K562 (cell line): Measurements from ENCODE around the gene PRTN3. TPM values are rescaled to one million over a fixed set of nuclear protein-coding genes. Genes with fewer than 3 reads are reported as not detected.

Experiments used
- ATAC-seq: fragments of 200-7000 bp; cut with Tn5 transposase; 3 replicates; pipeline ENCODE4 v1.9.1; 2020; ENCODE audit warnings: moderate library complexity
- BruUV-seq: library from RNA; stranded (reverse); fragments of 400-500 nt; replicated peaks from 2 replicates; lab custom pipeline; 2021; lab: Mats Ljungman, UMichigan
- CTCF ChIA-PET: fragments of 300-600 bp; formaldehyde crosslinking; extraction: SDS; loops from one replicate; lab custom pipeline; 2021; ENCODE audit warnings: low intra/inter-chr PET ratio; lab: Yijun Ruan, JAX
- POLR2A ChIA-PET: fragments of 300-600, 350-650 bp; sonication (Branson Sonifier 250); formaldehyde crosslinking; extraction: SDS; loops from one replicate; lab custom pipeline; 2021; ENCODE audit warnings: antibody characterized with exemption, inconsistent platforms; lab: Yijun Ruan, JAX
- DNase-seq, 4 experiments: peaks; one replicate each; pipeline versions ENCODE4 v3.0.0 to v3.0.0-alpha.2; 2011 to 2018; ENCODE audit warnings: low spot score in 3 of 4, mixed read lengths in 3 of 4; ENCODE audit errors: extremely low read depth in 1 of 4
- FAIRE-seq: peaks from 2 replicates; lab custom pipeline; 2011; peaks lifted over from hg19 to GRCh38; lab: Jason Lieb, UNC
- H2AFZ ChIP-seq: 2 replicates; pipeline ENCODE4 v1.6.0; 2011; ENCODE audit warnings: low read depth, low read length, control low read depth, inconsistent platforms
- H3K27ac ChIP-seq: fragments of 200-600 bp; 3 replicates; pipeline ENCODE4 v1.8.0; 2011; ENCODE audit warnings: low read depth, mild to moderate bottlenecking, control low read depth, inconsistent platforms, low read length, moderate library complexity, mixed read lengths; ENCODE audit errors: extremely low read depth
- H3K27me3 ChIP-seq, 2 experiments: fragments of 300-600 bp in 1 of 2; 2 replicates in 1 of 2; 3 replicates in 1 of 2; pipeline versions ENCODE4 v1.6.0 to v1.8.0; 2011; ENCODE audit warnings: inconsistent platforms in 2 of 2, low read length in 2 of 2, mild to moderate bottlenecking in 1 of 2, mixed read lengths in 1 of 2, moderate library complexity in 1 of 2; ENCODE audit not compliant: control insufficient read depth in 2 of 2, insufficient read depth in 2 of 2
- H3K36me3 ChIP-seq: fragments of 300-600 bp; 3 replicates; pipeline ENCODE4 v1.8.0; 2011; ENCODE audit warnings: mild to moderate bottlenecking, low read length, inconsistent platforms; ENCODE audit not compliant: control insufficient read depth, insufficient read depth
- H3K4me1 ChIP-seq, 2 experiments: fragments of 200-600 bp in 1 of 2; replicated peaks in 1 of 2; 2 replicates in 1 of 2; 3 replicates in 1 of 2; pipeline versions ENCODE4 v1.5.1 to v1.8.0; 2011; ENCODE audit warnings: inconsistent platforms in 2 of 2, low read length in 2 of 2, mild to moderate bottlenecking in 1 of 2, mixed read lengths in 1 of 2, moderate library complexity in 1 of 2; ENCODE audit not compliant: control insufficient read depth in 2 of 2, insufficient read depth in 2 of 2
- H3K4me2 ChIP-seq: 2 replicates; pipeline ENCODE4 v1.6.1; 2011; ENCODE audit warnings: low read length, control low read depth, inconsistent platforms, mixed read lengths; ENCODE audit not compliant: insufficient read depth
- H3K4me3 ChIP-seq: fragments of 200-600 bp; sonication (generic), shearing (Covaris generic); 2 replicates; pipeline ENCODE4 v1.5.1; 2016; ENCODE audit warnings: control low read depth, inconsistent platforms
- H3K79me2 ChIP-seq: fragments of 200-600 bp; 3 replicates; pipeline ENCODE4 v1.8.0; 2011; ENCODE audit warnings: low read length, inconsistent platforms; ENCODE audit not compliant: control insufficient read depth, insufficient read depth
- H3K9ac ChIP-seq, 2 experiments: 2 replicates each; pipeline versions ENCODE4 v1.6.0 to v1.6.1; 2011; ENCODE audit warnings: low read depth in 2 of 2, low read length in 2 of 2, control low read depth in 1 of 2, inconsistent platforms in 1 of 2, mild to moderate bottlenecking in 1 of 2, mixed read lengths in 1 of 2; ENCODE audit not compliant: insufficient read depth in 1 of 2
- H3K9me1 ChIP-seq: one replicate; pipeline ENCODE4 v1.6.0; 2011; ENCODE audit warnings: inconsistent platforms, mild to moderate bottlenecking, low read length, moderate library complexity; ENCODE audit not compliant: control insufficient read depth, insufficient read depth
- H3K9me3 ChIP-seq: replicated peaks from 2 replicates; pipeline ENCODE4 v1.5.1; 2011; ENCODE audit warnings: low read depth, low read length, inconsistent platforms; ENCODE audit not compliant: control insufficient read depth, insufficient read depth
- H4K20me1 ChIP-seq: replicated peaks from 2 replicates; pipeline ENCODE4 v1.6.1; 2011; ENCODE audit warnings: low read length, inconsistent platforms, mixed read lengths; ENCODE audit not compliant: control insufficient read depth, insufficient read depth
- DACH1 ChIP-seq: fragments of 450-650 bp; IDR thresholded peaks from 2 replicates; pipeline ENCODE4 v1.6.1; 2018; ENCODE audit not compliant: partially characterized antibody
- HNRNPL ChIP-seq: fragments of 200-400 bp; formaldehyde crosslinking; IDR thresholded peaks from 2 replicates; pipeline ENCODE4 v1.6.1; 2017; ENCODE audit warnings: low read depth, mild to moderate bottlenecking, low read length
- NCOR1 ChIP-seq: fragments of 450-650 bp; IDR thresholded peaks from 2 replicates; pipeline ENCODE4 v1.6.1; 2016; ENCODE audit warnings: mild to moderate bottlenecking, moderate library complexity
- PCBP1 ChIP-seq: fragments of 200-400 bp; formaldehyde crosslinking; IDR thresholded peaks from 2 replicates; pipeline ENCODE4 v1.6.1; 2018; ENCODE audit warnings: mild to moderate bottlenecking, low read depth, low read length; ENCODE audit not compliant: poor library complexity, severe bottlenecking
- POLR2A ChIP-seq: fragments of 450-650 bp; conservative IDR thresholded peaks from 2 replicates; pipeline ENCODE4 v1.6.1; 2016
- POLR2AphosphoS2 ChIP-seq: IDR thresholded peaks from 2 replicates; pipeline ENCODE4 v1.6.1; 2012; ENCODE audit warnings: low read length, improper control_type of control experiment
- POLR2B ChIP-seq: fragments of 450-650 bp; IDR thresholded peaks from 2 replicates; pipeline ENCODE4 v1.6.1; 2018; ENCODE audit warnings: low read depth; ENCODE audit not compliant: partially characterized antibody
- POLR2G ChIP-seq: fragments of 200-400 bp; formaldehyde crosslinking; IDR thresholded peaks from 2 replicates; pipeline ENCODE4 v1.6.1; 2017; ENCODE audit warnings: low read depth, mild to moderate bottlenecking, antibody characterized with exemption, low read length, moderate library complexity
- PPARD ChIP-seq: fragments of 250-450 bp; sonication (Bioruptor Pico); IDR thresholded peaks from 2 replicates; pipeline ENCODE4 v1.8.0; 2022; ENCODE audit warnings: inconsistent platforms, mild to moderate bottlenecking, moderate library complexity
- PRPF4 ChIP-seq: fragments of 200-400 bp; formaldehyde crosslinking; IDR thresholded peaks from one replicate; pipeline ENCODE4 v1.6.1; 2017; ENCODE audit warnings: low read length, low read depth, mild to moderate bottlenecking; ENCODE audit not compliant: insufficient read depth, poor library complexity, severe bottlenecking
- RBFOX2 ChIP-seq: fragments of 200-400 bp; formaldehyde crosslinking; IDR thresholded peaks from 2 replicates; pipeline ENCODE4 v1.6.1; 2017; ENCODE audit warnings: low read depth, mild to moderate bottlenecking, low read length, moderate library complexity
- RBM22 ChIP-seq: fragments of 200-400 bp; formaldehyde crosslinking; IDR thresholded peaks from 2 replicates; pipeline ENCODE4 v1.6.1; 2018; ENCODE audit warnings: low read length, low read depth; ENCODE audit not compliant: poor library complexity, severe bottlenecking
- SRSF7 ChIP-seq: fragments of 200-400 bp; formaldehyde crosslinking; optimal IDR thresholded peaks from 2 replicates; pipeline ENCODE3; 2017; ENCODE audit warnings: mild to moderate bottlenecking, low read depth, low read length
- SUPT5H ChIP-seq: fragments of 450-650 bp; IDR thresholded peaks from 2 replicates; pipeline ENCODE4 v1.6.1; 2016
- ZNF507 ChIP-seq: conservative IDR thresholded peaks from 2 replicates; pipeline ENCODE4 v1.6.1; 2017; ENCODE audit warnings: missing genetic modification characterization, missing compliant biosample characterization
- WGBS: fragments of 100-300 bp; shearing (Covaris generic); methylation state at CpG from one replicate; pipeline ENCODE4 v1.1.6; 2016; ENCODE audit warnings: low coverage, mixed read lengths; ENCODE audit not compliant: insufficient coverage; ENCODE audit errors: missing lambda C conversion rate; 5-methylcytosine and 5-hydroxymethylcytosine counted together
- in situ Hi-C: fragments of 300-500 bp; cut with MboI; formaldehyde crosslinking; loops from 4 replicates; pipeline ENCODE4 v1.15.0; 2018; ENCODE audit warnings: inconsistent platforms, mixed read lengths
- intact Hi-C: fragments of 100-400 bp; cut with micrococcal nuclease; formaldehyde crosslinking; loops from 2 replicates; pipeline ENCODE4 v1.14.2; 2022
- polyA plus RNA-seq, 8 experiments: library from polyadenylated mRNA; depleted of rRNA in 4 of 8; stranded (reverse) in 5 of 8; unstranded in 3 of 8; fragments of >200 nt; fragmentation: Nextera tagmentation in 2 of 8; fragmentation: Illumina TruSeq in 1 of 8; extraction: Ambion mirVana in 2 of 8; extraction: Trizol in 1 of 8; gene quantifications; 2 replicates each; pipeline versions ENCODE4 v1.2.1 to v1.2.3, GENCODE V29; 2011 to 2014; ENCODE audit warnings: inconsistent platforms in 1 of 8, missing spikeins in 1 of 8
- total RNA-seq, 7 experiments: library from RNA; depleted of rRNA in 6 of 7; stranded (reverse); fragments of >200 nt in 6 of 7; fragmentation: Illumina TruSeq in 2 of 7; extraction: Trizol in 2 of 7; gene quantifications; 2 replicates each; pipeline versions ENCODE4 v1.2.1 to v1.2.3, GENCODE V29; 2011 to 2021; ENCODE audit warnings: low replicate concordance in 1 of 7
- TF ChIP-seq, protein P1 (sequence below): sonication (generic); formaldehyde crosslinking; IDR thresholded peaks from 2 replicates; pipeline ENCODE4 v1.8.1; 2023; ENCODE audit warnings: mild to moderate bottlenecking, missing genetic modification reagents
- TF ChIP-seq, protein P2 (sequence below): sonication (generic); IDR thresholded peaks from 2 replicates; pipeline ENCODE4 v1.6.1; 2016

Gene PRTN3
- total and polyA plus RNA-seq, 9 of the 15 experiments (the other 6 are each of a cell fraction or from before 2014, with no cell fraction given): 0.14 to 0.86 (median 0.43) TPM; not detected in 3

DNA sequence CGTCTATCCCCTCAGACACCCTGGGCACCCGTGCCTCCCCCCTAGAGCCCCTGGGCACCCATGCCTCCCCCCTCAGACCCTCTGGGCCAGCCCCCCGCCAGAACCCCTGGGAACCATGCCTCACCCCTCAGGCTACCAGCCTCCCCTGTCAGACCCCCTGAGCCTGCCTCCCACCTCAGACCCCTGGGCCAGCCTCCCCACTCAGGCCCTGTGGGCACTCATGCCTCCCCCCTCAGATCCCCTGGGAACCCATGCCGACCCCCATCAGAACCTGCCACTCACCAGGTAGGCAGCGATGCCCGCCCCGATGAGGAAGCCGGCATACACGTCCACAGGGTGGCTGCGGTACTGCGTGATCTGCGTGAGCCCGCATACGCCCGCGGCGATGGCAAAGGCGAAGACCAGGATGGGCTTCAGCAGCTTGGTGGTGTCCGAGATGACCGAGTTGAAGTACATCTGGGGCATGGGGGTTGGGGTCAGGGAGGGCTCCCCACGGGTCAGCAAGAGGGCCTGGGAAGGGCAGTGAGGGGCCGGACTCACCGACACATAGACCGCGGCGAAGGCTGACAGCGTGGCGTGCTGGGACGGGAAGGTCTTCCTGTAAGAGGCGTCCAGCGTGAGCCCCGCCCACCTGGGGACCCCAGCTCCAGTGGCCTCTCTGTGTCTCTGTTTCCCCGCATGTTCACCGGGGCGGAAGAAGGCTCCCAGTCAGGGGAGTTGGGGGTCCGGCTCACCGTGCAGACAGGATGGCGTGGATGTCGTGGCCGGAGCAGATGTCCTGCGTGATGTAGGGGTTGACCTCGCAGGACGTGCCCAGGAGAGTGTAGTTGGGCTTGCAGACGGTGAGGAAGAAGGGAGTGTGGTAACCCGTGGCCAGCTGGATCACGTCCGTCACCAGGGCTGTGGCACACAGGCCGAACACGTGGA, 26.4 kb upstream of the PRTN3 start:
- Histone ChIP-seq H3K27ac (no peak overlapping the region), H3K27me3 (no peaks in the 10 kb centered on the region), H2AFZ (no peak overlapping the region), H3K9ac (no peak overlapping the region), H3K79me2 (peaks cover 5% of the 10 kb centered on the region), H3K4me2 (no peak overlapping the region), H3K36me3 (peaks cover 57% of the 10 kb centered on the region), H4K20me1 (no peaks in the 10 kb centered on the region), H3K4me3 (no peak overlapping the region), H3K4me1 (peaks cover 0 to 42% of the 10 kb centered on the region in 2 experiments; a peak in 2 of 5 replicates), H3K9me3 (peaks cover 3% of the 10 kb centered on the region), H3K9me1 (no peaks in the 10 kb centered on the region)
- POLR2A ChIA-PET: interaction anchor here (0.6 to 2.2 kb wide), 5 partner anchors 10 to 46 kb away, joined by 3 to 11 read pairs (median 5); partner anchors contain the start of gene PTBP1
- WGBS: 96% methylated on average over 35 of the region's 49 CpGs
- DNase-seq (no peak), FAIRE-seq (no peak), ATAC-seq (no peak)
- in situ Hi-C loops (no loop called here), intact Hi-C loops (no loop called here)
- CTCF ChIA-PET: no interaction called here
- TF ChIP-seq RBM22: peak; percentile 91
- TF ChIP-seq RBFOX2: peak; percentile 43
- TF ChIP-seq DACH1: no peak
- TF ChIP-seq POLR2AphosphoS2: peak; percentile 44
- TF ChIP-seq, protein P1, sequence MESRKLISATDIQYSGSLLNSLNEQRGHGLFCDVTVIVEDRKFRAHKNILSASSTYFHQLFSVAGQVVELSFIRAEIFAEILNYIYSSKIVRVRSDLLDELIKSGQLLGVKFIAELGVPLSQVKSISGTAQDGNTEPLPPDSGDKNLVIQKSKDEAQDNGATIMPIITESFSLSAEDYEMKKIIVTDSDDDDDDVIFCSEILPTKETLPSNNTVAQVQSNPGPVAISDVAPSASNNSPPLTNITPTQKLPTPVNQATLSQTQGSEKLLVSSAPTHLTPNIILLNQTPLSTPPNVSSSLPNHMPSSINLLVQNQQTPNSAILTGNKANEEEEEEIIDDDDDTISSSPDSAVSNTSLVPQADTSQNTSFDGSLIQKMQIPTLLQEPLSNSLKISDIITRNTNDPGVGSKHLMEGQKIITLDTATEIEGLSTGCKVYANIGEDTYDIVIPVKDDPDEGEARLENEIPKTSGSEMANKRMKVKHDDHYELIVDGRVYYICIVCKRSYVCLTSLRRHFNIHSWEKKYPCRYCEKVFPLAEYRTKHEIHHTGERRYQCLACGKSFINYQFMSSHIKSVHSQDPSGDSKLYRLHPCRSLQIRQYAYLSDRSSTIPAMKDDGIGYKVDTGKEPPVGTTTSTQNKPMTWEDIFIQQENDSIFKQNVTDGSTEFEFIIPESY: 0 out of 2 replicates have a peak, but pooled peaks have one; percentile 48
- TF ChIP-seq POLR2B: peak; percentile 10
- no peak for TF ChIP-seq SRSF7
- TF ChIP-seq SUPT5H: 0 out of 2 replicates have a peak, but pooled peaks have one; percentile 39
- peak; percentile 41; the same call in 1 of the 2 replicates for TF ChIP-seq HNRNPL
- peak; percentile 40 for TF ChIP-seq PCBP1
- TF ChIP-seq, protein P2, sequence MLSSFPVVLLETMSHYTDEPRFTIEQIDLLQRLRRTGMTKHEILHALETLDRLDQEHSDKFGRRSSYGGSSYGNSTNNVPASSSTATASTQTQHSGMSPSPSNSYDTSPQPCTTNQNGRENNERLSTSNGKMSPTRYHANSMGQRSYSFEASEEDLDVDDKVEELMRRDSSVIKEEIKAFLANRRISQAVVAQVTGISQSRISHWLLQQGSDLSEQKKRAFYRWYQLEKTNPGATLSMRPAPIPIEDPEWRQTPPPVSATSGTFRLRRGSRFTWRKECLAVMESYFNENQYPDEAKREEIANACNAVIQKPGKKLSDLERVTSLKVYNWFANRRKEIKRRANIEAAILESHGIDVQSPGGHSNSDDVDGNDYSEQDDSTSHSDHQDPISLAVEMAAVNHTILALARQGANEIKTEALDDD: no peak
- TF ChIP-seq PPARD (CRISPR knock-in tag): no peak
- TF ChIP-seq NCOR1: no peak
- TF ChIP-seq ZNF507 (tag): no peak
- TF ChIP-seq POLR2A: 0 out of 2 replicates have a peak, but pooled peaks have one; percentile 33
- TF ChIP-seq PRPF4: peak; percentile 30
- peak; percentile 70 for TF ChIP-seq POLR2G
- BruUV-seq: no TSS peak
